ENCODE results near the gene ADSS1.

DNA sequence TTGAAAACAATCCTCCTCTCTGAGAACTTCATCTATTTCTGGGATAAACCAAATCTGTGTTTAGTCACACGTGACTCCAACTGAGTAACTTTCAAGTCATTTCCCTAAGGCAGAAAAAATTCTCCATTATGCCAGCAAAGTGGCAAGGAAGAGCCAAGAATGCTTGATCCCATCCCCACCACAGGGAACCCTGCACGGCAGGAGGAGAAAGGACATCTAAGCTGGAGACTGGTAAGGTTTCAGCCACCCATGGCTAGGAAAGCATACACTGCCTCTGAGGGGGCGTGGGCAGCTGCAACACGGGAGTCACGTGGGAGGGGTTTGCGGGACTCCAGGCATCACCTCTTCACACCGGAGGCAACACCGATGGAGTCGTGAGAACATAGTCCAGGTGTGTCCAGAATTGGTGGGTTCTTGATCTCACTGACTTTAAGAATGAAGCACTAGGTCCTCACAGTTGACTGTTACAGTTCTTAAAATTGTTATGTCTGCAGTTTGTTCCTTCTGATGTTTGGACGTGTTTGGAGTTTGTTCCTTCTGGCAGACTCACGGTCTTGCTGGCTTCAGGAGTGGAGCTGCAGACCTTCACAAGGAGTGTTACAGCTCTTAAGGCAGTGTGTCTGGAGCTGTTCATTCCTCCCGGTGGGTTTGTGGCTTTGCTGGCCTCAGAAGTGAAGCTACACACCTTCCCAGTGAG lies 26.2 kb downstream of the ADSS1 start:
- TF ChIP-seq, protein P1, sequence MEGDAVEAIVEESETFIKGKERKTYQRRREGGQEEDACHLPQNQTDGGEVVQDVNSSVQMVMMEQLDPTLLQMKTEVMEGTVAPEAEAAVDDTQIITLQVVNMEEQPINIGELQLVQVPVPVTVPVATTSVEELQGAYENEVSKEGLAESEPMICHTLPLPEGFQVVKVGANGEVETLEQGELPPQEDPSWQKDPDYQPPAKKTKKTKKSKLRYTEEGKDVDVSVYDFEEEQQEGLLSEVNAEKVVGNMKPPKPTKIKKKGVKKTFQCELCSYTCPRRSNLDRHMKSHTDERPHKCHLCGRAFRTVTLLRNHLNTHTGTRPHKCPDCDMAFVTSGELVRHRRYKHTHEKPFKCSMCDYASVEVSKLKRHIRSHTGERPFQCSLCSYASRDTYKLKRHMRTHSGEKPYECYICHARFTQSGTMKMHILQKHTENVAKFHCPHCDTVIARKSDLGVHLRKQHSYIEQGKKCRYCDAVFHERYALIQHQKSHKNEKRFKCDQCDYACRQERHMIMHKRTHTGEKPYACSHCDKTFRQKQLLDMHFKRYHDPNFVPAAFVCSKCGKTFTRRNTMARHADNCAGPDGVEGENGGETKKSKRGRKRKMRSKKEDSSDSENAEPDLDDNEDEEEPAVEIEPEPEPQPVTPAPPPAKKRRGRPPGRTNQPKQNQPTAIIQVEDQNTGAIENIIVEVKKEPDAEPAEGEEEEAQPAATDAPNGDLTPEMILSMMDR (IDR thresholded peaks at IDR 0.05), result no peak
- TF ChIP-seq POLR2A (IDR thresholded peaks at IDR 0.05), result no peak

All from Peyer's patch (tissue), 4 donors.